Sigmoid colon (tissue), 4 donors: Measurements from ENCODE around the gene N4BP2.

Experiments used
- EP300 ChIP-seq, 4 donors: sonication (generic); formaldehyde crosslinking; IDR thresholded peaks; one replicate each; pipeline ENCODE4 v1.6.1; 2017; ENCODE audit warnings: antibody characterized with exemption in 4 of 4
- TF ChIP-seq, protein P1 (sequence below), 4 experiments: fragments of 450-650 bp in 3 of 4; fragments of 200-600 bp in 1 of 4; IDR thresholded peaks; one replicate each; pipeline ENCODE4 v1.5.1; 2016 to 2019; ENCODE audit warnings: antibody characterized with exemption in 4 of 4, mild to moderate bottlenecking in 3 of 4, moderate library complexity in 2 of 4

DNA sequence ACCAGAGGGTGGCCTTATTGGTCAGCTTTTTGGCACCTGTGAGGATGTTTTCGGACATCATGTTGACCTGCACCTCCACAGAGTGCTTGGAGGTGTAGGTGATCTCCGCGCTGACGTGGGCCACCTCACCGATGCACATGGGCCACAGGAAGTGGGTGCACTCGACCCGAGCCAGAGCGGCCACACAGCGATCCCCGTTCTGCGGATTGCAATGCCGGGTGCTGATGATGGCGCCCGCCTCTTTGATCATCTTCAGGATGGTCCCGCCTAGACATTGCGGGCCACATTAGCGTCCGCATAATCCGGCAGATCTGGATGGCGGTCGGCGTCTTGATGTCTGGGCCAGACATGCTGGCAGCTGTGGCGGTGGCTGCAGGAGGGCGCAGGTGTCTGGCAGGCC lies 12.9 kb upstream of the N4BP2 start:
- TF ChIP-seq, protein P1, sequence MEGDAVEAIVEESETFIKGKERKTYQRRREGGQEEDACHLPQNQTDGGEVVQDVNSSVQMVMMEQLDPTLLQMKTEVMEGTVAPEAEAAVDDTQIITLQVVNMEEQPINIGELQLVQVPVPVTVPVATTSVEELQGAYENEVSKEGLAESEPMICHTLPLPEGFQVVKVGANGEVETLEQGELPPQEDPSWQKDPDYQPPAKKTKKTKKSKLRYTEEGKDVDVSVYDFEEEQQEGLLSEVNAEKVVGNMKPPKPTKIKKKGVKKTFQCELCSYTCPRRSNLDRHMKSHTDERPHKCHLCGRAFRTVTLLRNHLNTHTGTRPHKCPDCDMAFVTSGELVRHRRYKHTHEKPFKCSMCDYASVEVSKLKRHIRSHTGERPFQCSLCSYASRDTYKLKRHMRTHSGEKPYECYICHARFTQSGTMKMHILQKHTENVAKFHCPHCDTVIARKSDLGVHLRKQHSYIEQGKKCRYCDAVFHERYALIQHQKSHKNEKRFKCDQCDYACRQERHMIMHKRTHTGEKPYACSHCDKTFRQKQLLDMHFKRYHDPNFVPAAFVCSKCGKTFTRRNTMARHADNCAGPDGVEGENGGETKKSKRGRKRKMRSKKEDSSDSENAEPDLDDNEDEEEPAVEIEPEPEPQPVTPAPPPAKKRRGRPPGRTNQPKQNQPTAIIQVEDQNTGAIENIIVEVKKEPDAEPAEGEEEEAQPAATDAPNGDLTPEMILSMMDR (IDR thresholded peaks at IDR 0.05): no peak
- no peak for TF ChIP-seq EP300 (IDR thresholded peaks at IDR 0.05)
